Kidney (tissue), 14 donors: ENCODE measurements around the gene PTGER1. TPM values are rescaled to one million over a fixed set of nuclear protein-coding genes. Genes with fewer than 3 reads are reported as not detected.
"Not testable (repeated sequence)": the region's sequence is repeated elsewhere in the genome, so short reads cannot be mapped to it uniquely, and the experiment has no call there.

Source experiments
- DNase-seq, 5 donors: peaks; one replicate each; pipeline ENCODE4 v3.0.0-alpha.2; 2013 to 2020
- FAIRE-seq: peaks from 2 replicates; lab custom pipeline; 2012; peaks lifted over from hg19 to GRCh38; lab: Jason Lieb, UNC
- H3K27ac ChIP-seq, 2 donors: one replicate each; pipeline ENCODE4 v1.7.0; 2013; ENCODE audit warnings: low read depth in 2 of 2, low read length in 2 of 2, inconsistent platforms in 1 of 2
- H3K27me3 ChIP-seq: one replicate; pipeline ENCODE4 v1.7.1; 2013; ENCODE audit warnings: low read length, inconsistent platforms; ENCODE audit not compliant: control insufficient read depth, insufficient read depth
- H3K36me3 ChIP-seq, 3 donors: one replicate each; pipeline versions ENCODE4 v1.7.0 to v1.7.1; 2013; ENCODE audit warnings: low read length in 3 of 3, control low read depth in 1 of 3, inconsistent platforms in 1 of 3; ENCODE audit not compliant: insufficient read depth in 3 of 3, control insufficient read depth in 2 of 3
- H3K4me1 ChIP-seq, 3 donors: one replicate each; pipeline versions ENCODE4 v1.7.0 to v1.7.1; 2013; ENCODE audit warnings: low read length in 3 of 3, inconsistent platforms in 1 of 3, low read depth in 1 of 3; ENCODE audit not compliant: control insufficient read depth in 2 of 3, insufficient read depth in 2 of 3
- H3K4me3 ChIP-seq, 3 donors: one replicate each; pipeline versions ENCODE4 v1.7.0 to v1.8.1; 2013; ENCODE audit warnings: low read length in 3 of 3, control low read depth in 1 of 3, inconsistent platforms in 1 of 3
- H3K9ac ChIP-seq, 3 donors: one replicate each; pipeline versions ENCODE4 v1.7.0 to v1.7.1; 2013; ENCODE audit warnings: low read length in 3 of 3, control low read depth in 1 of 3, inconsistent platforms in 1 of 3
- H3K9me3 ChIP-seq, 3 donors: one replicate each; pipeline versions ENCODE4 v1.7.0 to v1.7.1; 2013; ENCODE audit warnings: low read length in 3 of 3, control low read depth in 1 of 3, inconsistent platforms in 1 of 3; ENCODE audit not compliant: control insufficient read depth in 2 of 3, insufficient read depth in 1 of 3
- CTCF ChIP-seq: IDR thresholded peaks from 3 replicates; pipeline ENCODE4 v1.5.1; 2012; ENCODE audit warnings: mild to moderate bottlenecking, moderate library complexity, borderline replicate concordance; ENCODE audit not compliant: insufficient read depth; ENCODE audit errors: extremely low read depth
- intact Hi-C: fragments of 100-400 bp; cut with DNase I; formaldehyde crosslinking; loops from one replicate; pipeline ENCODE4 v1.11.1; 2022
- polyA plus RNA-seq: library from polyadenylated mRNA; stranded (reverse); fragments of 350-450 nt; fragmentation: Illumina TruSeq; extraction: RNeasy Lipid Tissue Mini Kit (QIAGEN cat#74804); gene quantifications from one replicate; pipeline ENCODE4 v1.2.3, GENCODE V29; 2014; ENCODE audit warnings: low read depth, low replicate concordance; ENCODE audit not compliant: insufficient read depth
- total RNA-seq: library from RNA; stranded (reverse); fragmentation: NEBNext Ultra II Directional; extraction: Animal tissue kit (Norgen Biotek cat#: 25700); gene quantifications from one replicate; pipeline ENCODE4 v1.2.1, GENCODE V29; 2021
- donor health status: control.
- donor health status: control.
- donor health status: control.
- donor health status: control.
- donor health status: control.
- donor health status: DM: yes; HTN: yes; CAD: no.
- donor health status: Normal renal cell carcinoma (clear cell type).

Gene PTGER1
- total and polyA plus RNA-seq, 2 donors from 2014 or later, result 14.3 to 19.0 TPM

GRCh38 chr19:14460935-14461334, 14.2 kb downstream of the PTGER1 start:
- peaks cover 0 to 20% (median 0%) of the 10 kb centered on the region in 3 donors for H3K36me3 ChIP-seq

GRCh38 chr19:14459703-14460102, 15.5 kb downstream of the PTGER1 start:
- Histone ChIP-seq H3K4me3 (no peak overlapping the region), H3K27me3 (no peaks in the 10 kb centered on the region), H3K27ac (no peak overlapping the region), H3K9ac (no peak overlapping the region), H3K9me3 (no peaks in the 10 kb centered on the region), H3K4me1 (no peaks in the 10 kb centered on the region), H3K36me3 (peaks cover 0 to 19% (median 0%) of the 10 kb centered on the region in 3 donors)
- no peak for TF ChIP-seq CTCF
- DNase-seq (no peak), FAIRE-seq (no peak)
- intact Hi-C loops, result no loop called here

More at GRCh38 chr19:14460935-14461334, 14.2 kb downstream of the PTGER1 start:
- Histone ChIP-seq H3K27me3 (no peaks in the 10 kb centered on the region), H3K4me1 (no peaks in the 10 kb centered on the region), H3K27ac (no peak overlapping the region), H3K9me3 (no peaks in the 10 kb centered on the region), H3K4me3 (no peak overlapping the region), H3K9ac (no peak overlapping the region)
- FAIRE-seq (no peak), DNase-seq (no peak)
- intact Hi-C loops, result no loop called here
- no peak for TF ChIP-seq CTCF

GRCh38 chr19:14452303-14452702, 22.9 kb downstream of the PTGER1 start:
- H3K9ac ChIP-seq, H3K27me3 ChIP-seq, intact Hi-C loops, DNase-seq, H3K4me3 ChIP-seq, H3K27ac ChIP-seq, FAIRE-seq, H3K4me1 ChIP-seq, H3K9me3 ChIP-seq: not testable (repeated sequence)
- peaks cover 3 to 22% (median 14%) of the 10 kb centered on the region in 3 donors for H3K36me3 ChIP-seq

GRCh38 chr19:14450876-14451275, 24.3 kb downstream of the PTGER1 start:
- no peak overlapping the region for H3K27ac ChIP-seq

More at GRCh38 chr19:14450876-14451275, 24.3 kb downstream of the PTGER1 start:
- H3K4me1 ChIP-seq, result no peaks in the 10 kb centered on the region
- TF ChIP-seq CTCF, result no peak
- H3K36me3 ChIP-seq, result peaks cover 3 to 33% (median 21%) of the 10 kb centered on the region in 3 donors
- FAIRE-seq (no peak), DNase-seq (no peak)
- H3K4me3 ChIP-seq, result no peak overlapping the region
- intact Hi-C loops, result no loop called here
- no peak overlapping the region for H3K9ac ChIP-seq
- H3K27me3 ChIP-seq, result no peaks in the 10 kb centered on the region
- no peaks in the 10 kb centered on the region for H3K9me3 ChIP-seq
